GM18858 (cell line): ENCODE measurements around the gene CAND1.
"Not testable (repeated sequence)": the region's sequence is repeated elsewhere in the genome, so short reads cannot be mapped to it uniquely, and the experiment has no call there.

ENCODE experiments used
- ATAC-seq: cut with Tn5 transposase; IDR thresholded peaks from one replicate; pipeline ENCODE4 v1.9.1; 2021; ENCODE audit not compliant: unreplicated experiment

CAND1 gene

DNA sequence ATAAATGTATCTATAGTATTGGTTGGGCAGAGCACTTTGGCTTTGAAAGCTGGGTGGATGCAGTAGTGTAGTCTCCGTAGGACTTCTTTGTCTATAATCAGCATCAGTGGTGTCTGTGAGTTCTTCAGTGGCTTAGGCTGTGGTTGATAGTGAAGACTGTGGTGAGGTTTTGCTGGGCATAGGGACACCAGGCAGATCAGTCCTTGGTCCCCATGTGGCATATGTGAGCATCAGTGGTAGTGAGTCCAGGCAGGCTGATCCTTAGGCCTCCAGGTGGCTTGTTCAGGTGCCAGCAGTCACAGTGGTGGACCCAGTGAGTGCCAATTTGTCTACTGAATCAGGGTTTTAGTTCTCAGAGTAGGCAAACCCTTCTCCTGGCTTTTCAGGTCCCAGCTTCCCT is 70.4 kb downstream of the CAND1 start:
- ATAC-seq: no peak

DNA sequence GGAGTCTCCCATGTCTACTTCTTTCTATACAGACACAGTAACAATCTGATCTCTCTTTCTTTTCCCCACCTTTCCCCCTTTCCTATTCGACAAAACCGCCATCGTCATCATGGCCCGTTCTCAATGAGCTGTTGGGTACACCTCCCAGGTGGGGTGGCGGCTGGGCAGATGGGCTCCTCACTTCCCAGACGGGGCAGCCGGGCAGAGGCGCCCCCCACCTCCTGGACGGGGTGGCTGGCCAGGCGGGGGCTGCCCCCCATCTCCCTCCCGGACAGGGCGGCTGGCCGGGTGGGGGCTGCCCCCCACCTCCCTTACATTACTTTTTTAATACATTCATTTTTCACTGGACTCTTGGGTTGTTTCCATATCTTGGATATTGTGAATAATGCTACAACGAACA is 71.9 kb downstream of the CAND1 start:
- ATAC-seq: not testable (repeated sequence)

DNA sequence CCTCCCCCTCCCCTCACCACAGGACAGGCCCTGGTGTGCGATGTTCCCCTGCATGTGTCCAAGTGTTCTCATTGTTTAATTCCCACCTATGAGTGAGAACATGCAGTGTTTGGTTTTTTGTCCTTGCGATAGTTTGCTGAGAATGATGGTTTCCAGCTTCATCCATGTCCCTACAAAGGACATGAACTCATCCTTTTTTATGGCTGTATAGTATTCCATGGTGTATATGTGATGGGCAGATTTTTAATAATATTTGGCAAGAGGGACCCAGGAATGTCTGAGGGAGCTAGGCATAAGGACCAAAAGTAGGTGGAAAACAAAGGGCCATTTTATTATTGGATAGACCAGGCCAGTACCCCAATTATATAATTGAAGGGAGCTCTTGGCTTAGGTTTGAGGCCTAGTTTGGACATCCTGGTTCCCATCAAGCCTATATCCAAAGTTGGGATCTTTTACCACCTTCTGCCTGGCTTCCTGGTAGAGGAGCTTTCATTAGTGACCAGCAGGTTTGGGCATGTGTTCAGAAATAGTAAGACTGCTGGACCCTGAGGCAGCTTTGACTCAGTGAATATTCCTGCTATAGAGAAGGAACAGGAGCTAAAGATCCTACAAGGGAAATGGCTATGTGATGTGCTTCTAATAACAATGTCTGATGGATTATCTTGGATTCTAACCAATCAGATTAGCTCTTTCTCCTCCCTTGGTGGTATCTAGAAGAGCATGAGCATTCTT is 76.0 kb downstream of the CAND1 start:
- no peak for ATAC-seq

DNA sequence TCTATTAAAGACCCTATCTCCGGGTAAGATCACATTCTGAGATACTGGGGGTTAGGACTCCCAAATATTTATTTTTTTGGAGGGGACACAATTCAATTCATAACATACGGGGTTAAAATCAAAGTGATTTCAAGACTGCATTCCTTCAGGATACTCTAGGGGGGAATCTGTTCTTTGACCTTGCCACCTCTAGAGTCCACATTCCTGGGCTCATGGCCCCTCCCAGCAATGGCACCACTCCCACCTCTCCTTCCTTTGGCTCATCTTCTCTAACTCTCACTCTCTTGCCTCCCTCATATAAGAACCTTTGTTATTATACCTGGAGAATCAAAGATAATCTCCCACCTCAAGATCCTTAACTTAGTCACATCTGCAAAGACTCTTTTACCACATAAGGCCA is 79.5 kb downstream of the CAND1 start:
- no peak for ATAC-seq

DNA sequence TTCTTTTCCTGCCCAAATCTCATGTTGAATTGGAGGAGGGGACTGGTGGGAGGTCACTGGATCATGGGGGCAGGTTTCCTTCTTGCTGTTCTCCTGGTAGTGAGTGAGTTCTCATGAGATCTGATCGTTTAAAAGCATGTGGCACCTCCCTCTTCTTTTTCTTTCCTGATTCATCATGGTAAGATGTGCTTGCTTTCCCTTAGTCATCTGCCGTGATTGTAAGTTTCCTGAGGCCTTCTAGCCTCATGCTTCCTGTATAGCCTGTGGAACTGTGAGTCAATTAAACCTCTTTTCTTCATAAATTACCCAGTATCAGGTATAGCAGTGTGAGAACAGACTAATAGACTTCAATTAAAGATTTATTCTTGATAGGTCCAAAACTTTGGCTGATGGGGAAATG is 83.5 kb downstream of the CAND1 start:
- ATAC-seq: no peak

DNA sequence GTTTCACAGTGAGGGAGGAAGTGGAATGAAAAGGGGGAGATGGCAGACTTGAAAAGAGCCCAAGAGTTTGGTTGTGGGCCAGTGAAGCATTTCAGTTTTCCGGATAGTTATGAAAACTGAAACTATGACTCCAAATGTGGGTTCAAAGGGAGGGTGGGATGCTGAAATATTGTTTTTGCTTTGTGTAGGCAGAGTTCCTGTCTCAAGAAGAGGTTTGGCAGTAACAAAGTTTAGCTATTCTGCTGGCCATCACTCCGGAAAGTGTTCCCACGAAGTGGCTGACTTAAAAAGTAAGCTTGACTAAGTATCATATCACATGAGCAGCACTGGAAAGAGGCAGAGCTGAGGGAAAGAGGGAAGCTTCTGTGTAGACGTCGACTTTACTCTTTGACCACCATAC is 85.2 kb downstream of the CAND1 start:
- ATAC-seq: no peak

DNA sequence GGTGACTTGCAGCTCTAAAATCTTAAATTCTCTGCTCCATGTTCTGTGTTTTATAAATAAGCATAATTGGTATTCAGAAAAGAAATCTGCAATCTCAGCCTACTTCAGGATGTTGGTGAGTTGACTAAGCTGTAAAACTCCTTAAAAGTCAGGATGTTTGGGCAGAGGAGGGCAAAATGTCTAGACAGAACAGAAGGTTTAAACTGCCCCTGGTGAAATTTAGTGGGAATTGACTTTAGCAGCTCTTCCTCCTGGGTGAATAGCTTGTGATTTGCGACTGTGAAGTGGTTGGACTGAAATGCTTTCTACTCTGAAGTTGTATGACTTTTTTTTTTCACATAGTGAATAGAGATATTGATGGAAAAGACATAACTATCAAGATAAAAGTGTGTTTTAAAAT is 85.8 kb downstream of the CAND1 start:
- ATAC-seq: no peak

DNA sequence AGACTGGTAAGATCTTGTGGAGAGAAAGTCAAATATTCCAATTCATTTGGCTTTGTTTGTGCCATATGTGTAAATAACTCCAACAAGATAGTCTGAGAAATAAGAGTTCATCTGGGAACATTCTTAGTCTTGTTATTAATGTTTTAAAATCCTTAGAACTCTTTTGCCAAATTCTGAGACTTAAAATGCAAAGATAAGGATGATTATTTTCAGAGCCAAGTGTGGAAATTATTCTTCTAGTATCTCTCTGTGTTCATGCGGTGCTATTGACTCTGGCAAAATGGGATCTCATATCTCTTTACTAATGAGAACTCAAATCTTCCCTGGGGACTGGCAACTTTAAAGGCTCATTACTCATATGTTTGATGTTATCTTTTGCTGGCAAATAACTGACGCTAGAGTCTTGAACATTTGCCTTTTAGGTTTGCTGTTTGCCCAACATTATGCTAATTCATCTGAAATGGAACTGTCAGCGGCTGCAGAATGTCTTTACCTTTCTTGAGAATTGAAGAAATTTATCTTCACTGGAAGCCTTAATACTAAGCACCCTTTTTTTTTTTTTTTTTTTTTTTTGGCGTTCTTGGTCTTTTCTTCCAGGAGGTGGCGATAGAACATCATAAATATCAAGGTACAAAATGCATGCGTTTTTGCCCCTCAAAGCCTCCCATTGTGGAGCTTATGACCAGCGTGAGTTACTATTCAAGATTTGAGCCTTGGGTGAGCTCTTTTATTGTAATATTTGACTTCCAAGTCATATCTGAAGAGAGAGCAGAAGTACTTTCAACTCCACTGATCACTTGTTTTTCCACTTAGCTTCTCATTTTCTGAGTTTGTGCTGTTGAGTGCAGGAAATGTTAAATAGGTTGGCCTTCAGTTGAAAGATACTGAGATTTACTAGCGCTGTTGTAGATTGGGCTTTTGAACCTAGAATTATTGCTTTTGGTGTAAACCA is 86.5 kb downstream of the CAND1 start:
- ATAC-seq: no peak

DNA sequence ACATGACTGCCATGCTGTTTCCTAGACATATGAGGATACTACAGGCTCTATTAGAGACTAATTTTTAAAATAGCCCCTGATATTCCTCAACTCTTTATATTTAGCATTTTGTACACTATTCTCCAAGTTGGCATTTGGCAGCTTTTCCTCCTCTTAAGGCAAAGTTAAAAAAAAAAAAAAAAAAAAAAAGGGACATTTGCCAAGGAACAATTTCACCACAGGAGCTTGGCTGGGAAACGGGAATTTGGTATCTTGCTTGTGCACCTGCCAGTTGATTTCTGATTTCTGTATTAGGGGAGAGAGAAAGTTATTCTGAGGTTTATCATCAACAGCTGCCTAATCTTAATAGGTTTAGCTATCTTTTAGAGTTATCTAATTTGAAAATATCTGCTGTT is 87.2 kb downstream of the CAND1 start:
- no peak for ATAC-seq

DNA sequence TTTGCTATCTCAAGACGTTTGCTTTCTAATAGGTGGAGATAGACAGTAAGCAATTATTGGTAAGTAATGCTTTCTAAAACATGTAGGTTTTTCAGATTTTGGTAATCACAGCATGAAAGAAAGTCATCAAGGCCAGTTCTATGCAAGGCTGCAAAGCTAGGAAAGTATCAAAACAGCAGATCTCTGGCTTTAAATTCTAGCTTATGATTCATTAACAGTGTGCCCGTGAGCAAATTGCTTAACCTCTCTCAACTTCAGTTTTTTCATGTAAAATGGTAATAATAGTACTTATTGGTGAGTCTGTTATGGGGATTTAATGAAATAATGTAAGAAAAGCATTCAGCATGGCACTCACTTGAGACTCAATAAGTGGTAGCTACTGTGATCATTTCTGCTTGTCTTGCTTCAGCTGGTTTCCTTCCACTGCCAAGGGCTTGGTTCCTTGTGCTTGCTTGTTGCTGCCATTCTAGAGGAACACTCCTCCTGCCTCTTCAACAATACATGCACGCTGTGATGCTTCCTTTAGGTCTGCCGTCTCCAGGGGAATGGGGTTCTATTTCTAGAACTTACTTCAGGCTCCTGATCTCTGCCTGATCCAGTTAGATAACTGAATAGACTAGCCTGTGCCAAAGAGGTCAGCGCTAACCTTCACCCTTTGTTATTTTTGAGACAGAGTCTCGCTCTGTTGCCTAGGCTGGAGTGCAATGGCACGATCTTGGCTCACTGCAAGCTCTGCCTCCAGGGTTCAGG is 88.4 kb downstream of the CAND1 start:
- ATAC-seq: no peak

DNA sequence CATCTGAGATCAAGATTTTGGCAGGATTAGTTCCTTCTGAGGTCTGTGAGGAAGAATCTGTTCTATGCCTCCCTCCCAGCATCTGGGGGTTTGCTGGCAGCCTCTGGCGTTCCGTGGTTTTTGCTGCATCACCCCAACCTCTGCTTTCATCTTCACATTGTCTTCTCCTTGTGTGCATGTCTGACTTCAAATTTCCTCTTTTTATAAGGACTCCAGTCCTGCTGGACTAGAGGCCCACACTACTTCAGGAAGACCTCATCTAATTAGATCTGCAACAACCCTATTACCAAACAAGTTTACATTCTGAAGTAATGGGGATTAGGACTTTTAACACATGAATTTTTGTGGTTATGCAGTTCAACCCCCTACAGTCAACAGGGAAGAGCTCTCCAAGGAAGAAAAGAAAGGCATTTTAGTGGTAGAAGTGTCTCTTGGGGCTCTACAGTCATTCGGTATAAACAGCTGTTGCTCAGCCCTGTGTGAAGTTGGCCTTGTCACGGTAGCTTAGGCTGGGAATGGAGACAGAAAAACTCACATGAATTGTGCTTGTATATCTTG is 89.7 kb downstream of the CAND1 start:
- no peak for ATAC-seq

DNA sequence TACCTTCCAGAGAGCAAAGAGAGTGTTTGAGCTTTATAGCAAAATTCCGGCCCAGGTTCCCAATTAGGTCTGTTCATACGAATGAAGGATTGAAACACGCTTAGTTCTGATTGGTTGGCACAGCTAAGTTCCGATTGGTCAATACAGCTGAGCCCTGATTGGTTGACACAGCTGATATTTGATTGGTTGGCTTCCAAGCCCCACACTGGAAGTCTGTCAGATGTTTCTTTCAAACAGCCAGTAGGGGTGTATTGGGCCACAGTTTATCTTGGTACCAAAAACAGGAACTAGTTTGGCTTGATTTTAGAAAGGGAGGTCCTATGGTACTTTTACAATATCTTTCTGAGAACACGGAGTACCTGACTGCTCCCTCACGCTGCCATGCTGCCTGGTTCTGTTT is 93.4 kb downstream of the CAND1 start:
- no peak for ATAC-seq

DNA sequence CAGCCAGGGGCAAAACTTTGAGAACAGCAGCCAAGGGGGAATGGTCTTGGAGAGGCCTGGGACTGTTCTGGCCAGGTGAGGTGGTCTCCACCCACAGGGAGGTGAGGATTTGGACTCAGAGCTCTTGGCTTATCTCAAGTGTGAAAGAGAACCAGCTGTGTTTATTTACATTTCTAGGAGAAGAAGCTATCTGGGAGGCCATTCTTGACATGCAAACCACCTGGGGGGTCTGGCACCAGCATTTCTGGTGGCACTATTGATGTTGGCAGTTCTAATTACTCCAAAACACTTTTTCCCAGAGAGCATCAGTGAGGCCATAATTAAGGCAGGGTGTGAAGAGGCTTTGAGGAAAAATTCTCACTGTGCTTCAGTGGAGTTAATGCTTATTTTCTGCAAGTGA is 95.1 kb downstream of the CAND1 start:
- no peak for ATAC-seq

DNA sequence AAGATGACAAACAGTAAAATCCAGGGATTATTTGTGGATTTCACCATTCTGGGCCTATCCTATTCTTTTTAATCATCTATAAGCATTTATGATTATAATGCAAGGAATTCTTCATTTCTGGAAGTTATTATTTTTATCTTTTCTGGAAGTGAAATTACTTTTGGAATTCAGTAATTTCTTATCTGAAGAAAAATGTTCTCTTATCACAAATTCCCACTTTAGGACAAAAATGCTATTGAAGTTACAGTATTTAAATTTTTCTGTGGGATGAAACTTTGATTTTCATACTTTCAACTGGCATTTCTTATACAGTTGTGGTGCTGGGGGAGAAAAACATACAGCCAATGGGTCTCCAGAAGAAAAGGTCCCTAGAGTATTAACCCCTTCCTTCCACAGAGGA is 96.0 kb downstream of the CAND1 start:
- ATAC-seq: no peak

DNA sequence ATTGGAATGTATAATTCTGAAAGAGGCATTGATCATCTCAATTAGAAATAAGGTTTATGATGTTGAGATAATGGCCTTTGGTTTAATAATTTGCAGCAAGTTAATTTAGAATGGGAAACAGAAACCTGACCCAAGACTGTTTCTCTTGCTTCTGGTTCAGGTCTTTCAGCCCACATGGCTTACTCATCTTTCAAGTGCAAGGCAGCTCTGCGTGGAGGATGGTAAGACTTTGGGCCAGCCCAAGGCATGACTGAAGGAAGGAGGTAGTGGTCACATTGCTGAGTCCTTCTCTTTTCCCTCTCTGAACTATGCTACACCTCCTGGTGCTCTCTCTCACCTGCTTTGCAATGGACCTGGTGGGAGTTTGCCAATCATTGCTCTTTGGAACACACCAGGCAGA is 98.7 kb downstream of the CAND1 start:
- ATAC-seq: no peak
